Stomach (tissue), 9 donors: ENCODE data around the gene AP5S1. TPM values are rescaled to one million over a fixed set of nuclear protein-coding genes. Genes with fewer than 3 reads are reported as not detected.

ENCODE experiments used
- DNase-seq, 2 donors: peaks; one replicate each; pipeline versions ENCODE4 v3.0.0 to v3.0.0-alpha.2; 2013 to 2019
- H3K27ac ChIP-seq, 5 donors: fragments of 200-600 bp in 4 of 5; sonication (generic) in 4 of 5; one replicate each; pipeline ENCODE4 v1.5.1; 2013 to 2019; ENCODE audit warnings: mild to moderate bottlenecking in 1 of 5, moderate library complexity in 1 of 5
- H3K27me3 ChIP-seq, 3 donors: fragments of 200-600 bp; sonication (generic); one replicate each; pipeline ENCODE4 v1.5.1; 2017 to 2019; ENCODE audit warnings: mixed run types in 1 of 3
- H3K36me3 ChIP-seq, 4 donors: fragments of 200-600 bp; sonication (generic); 1 replicate in 3 of 4; 2 replicates in 1 of 4; pipeline ENCODE4 v1.5.1; 2016 to 2019
- H3K4me1 ChIP-seq, 4 donors: fragments of 200-600 bp; sonication (generic); one replicate each; pipeline ENCODE4 v1.5.1; 2016 to 2019
- H3K4me3 ChIP-seq, 4 donors: fragments of 200-600 bp; sonication (generic) in 3 of 4; one replicate each; pipeline ENCODE4 v1.5.1; 2016 to 2019; ENCODE audit warnings: mild to moderate bottlenecking in 1 of 4
- H3K9me3 ChIP-seq, 4 donors: fragments of 200-600 bp; sonication (generic); one replicate each; pipeline ENCODE4 v1.5.1; 2016 to 2019
- CTCF ChIP-seq, 7 experiments: fragments of 450-650 bp in 4 of 7; fragments of 200-600 bp in 3 of 7; sonication (generic) in 3 of 7; IDR thresholded peaks; one replicate each; pipeline ENCODE4 v1.5.1; 2016 to 2019; ENCODE audit warnings: antibody characterized with exemption in 7 of 7, control low read depth in 2 of 7, mild to moderate bottlenecking in 1 of 7
- EP300 ChIP-seq: sonication (generic); formaldehyde crosslinking; IDR thresholded peaks from one replicate; pipeline ENCODE4 v1.6.1; 2017; ENCODE audit warnings: antibody characterized with exemption
- POLR2A ChIP-seq, 4 donors: fragments of 450-650 bp; IDR thresholded peaks; one replicate each; pipeline ENCODE4 v1.6.1; 2016; ENCODE audit warnings: antibody characterized with exemption in 4 of 4, control low read depth in 2 of 4, mild to moderate bottlenecking in 1 of 4, moderate library complexity in 1 of 4
- POLR2AphosphoS5 ChIP-seq, 3 donors: sonication (generic); formaldehyde crosslinking; IDR thresholded peaks; one replicate each; pipeline ENCODE4 v1.6.1; 2016; ENCODE audit warnings: antibody characterized with exemption in 3 of 3
- WGBS, 5 donors: extraction: QIAGEN DNeasy Blood & Tissue Kit in 3 of 5; methylation state at CpG; one replicate each; pipeline versions ENCODE4 v1.1.5 to v1.1.7; 2013 to 2018; 5-methylcytosine and 5-hydroxymethylcytosine counted together
- intact Hi-C: fragments of 100-400 bp; cut with DNase I; formaldehyde crosslinking; loops from one replicate; pipeline ENCODE4 v1.15.1; 2023; ENCODE audit warnings: low total_unique reads
- polyA plus RNA-seq, 3 donors: library from polyadenylated mRNA; stranded (reverse); fragments of 200-250 nt; gene quantifications; one replicate each; pipeline ENCODE4 v1.2.3, GENCODE V29; 2013
- total RNA-seq, 5 donors: library from RNA; depleted of rRNA; stranded (reverse); fragments of >200 nt; gene quantifications; one replicate each; pipeline versions ENCODE4 v1.1.0 to v1.2.3, GENCODE V29; 2014 to 2016
- donor health status: healthy with polysubstance abuse.
- donor health status: Bipolar disorder and iron deficiency.
- donor health status: healthy.

The AP5S1 gene
- total and polyA plus RNA-seq, 8 donors = 1.8 to 14.8 (median 6.7) TPM

- TF ChIP-seq POLR2A (IDR thresholded peaks at IDR 0.05) (no peak), CTCF (IDR thresholded peaks at IDR 0.05) (no peak), EP300 (no peak), POLR2AphosphoS5 (IDR thresholded peaks at IDR 0.05) (no peak)
- peaks cover 0 to 17% (median 4%) of the 10 kb centered on the region in 3 donors for H3K27me3 ChIP-seq
- intact Hi-C loops = loop anchor here (5.0 kb wide), 1 partner anchor 70 kb away; no protein-coding TSS in a partner anchor
- DNase-seq = peak in 1 of 2 donors; percentile 26
- H3K4me3 ChIP-seq = no peak overlapping the region
- H3K9me3 ChIP-seq = no peaks in the 10 kb centered on the region
- peak overlapping the region in 1 of 5 donors; percentile 25 for H3K27ac ChIP-seq
- H3K4me1 ChIP-seq = peaks cover 52 to 75% (median 64%) of the 10 kb centered on the region in 4 donors
- WGBS, 5 donors = 71 to 88% (median 78%) methylated on average over 6 of the region's 6 CpGs
- peaks cover 0 to 25% (median 8%) of the 10 kb centered on the region in 4 donors for H3K36me3 ChIP-seq
Measured at GRCh38 chr20:3782597-3782996, 37.8 kb upstream of the AP5S1 start.

DNA sequence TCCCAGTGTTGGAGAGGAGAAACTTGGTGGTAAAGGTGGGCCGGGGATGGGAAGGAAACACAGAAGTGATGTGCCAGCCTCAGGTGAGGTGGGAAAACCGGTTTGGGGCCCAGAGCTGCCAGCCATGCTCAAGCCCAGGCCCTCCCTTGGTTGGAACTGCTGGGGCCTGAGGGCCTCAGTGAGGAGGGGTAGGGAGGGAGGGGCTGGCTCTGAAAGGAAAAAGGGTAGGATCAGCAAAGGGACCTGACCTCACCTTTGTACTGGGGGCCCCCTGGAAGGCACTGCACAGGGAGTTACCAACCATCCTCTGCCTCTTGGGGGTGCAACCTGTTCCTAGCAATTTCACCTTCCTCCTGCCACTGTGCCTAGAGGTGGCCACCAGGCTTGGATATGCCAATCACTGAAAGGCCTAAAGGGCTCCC is 37.3 kb upstream of the AP5S1 start:
- intact Hi-C loops = loop anchor here (5.0 kb wide), 1 partner anchor 69 kb away; no protein-coding TSS in a partner anchor
- Histone ChIP-seq H3K27me3 (peaks cover 0 to 15% (median 4%) of the 10 kb centered on the region in 3 donors), H3K4me3 (no peak overlapping the region), H3K4me1 (peaks cover 47 to 75% (median 60%) of the 10 kb centered on the region in 4 donors), H3K27ac (peak overlapping the region in 3 of 5 donors; percentile 25 to 88 (median 25)), H3K9me3 (no peaks in the 10 kb centered on the region), H3K36me3 (peaks cover 0 to 25% (median 8%) of the 10 kb centered on the region in 4 donors)
- DNase-seq = peak; percentile 46 to 84
- TF ChIP-seq POLR2A (IDR thresholded peaks at IDR 0.05) (no peak), EP300 (no peak), POLR2AphosphoS5 (IDR thresholded peaks at IDR 0.05) (no peak), CTCF (IDR thresholded peaks at IDR 0.05) (no peak)
- WGBS, 5 donors = 23 to 48% (median 41%) methylated on average over 2 of the region's 2 CpGs

DNA sequence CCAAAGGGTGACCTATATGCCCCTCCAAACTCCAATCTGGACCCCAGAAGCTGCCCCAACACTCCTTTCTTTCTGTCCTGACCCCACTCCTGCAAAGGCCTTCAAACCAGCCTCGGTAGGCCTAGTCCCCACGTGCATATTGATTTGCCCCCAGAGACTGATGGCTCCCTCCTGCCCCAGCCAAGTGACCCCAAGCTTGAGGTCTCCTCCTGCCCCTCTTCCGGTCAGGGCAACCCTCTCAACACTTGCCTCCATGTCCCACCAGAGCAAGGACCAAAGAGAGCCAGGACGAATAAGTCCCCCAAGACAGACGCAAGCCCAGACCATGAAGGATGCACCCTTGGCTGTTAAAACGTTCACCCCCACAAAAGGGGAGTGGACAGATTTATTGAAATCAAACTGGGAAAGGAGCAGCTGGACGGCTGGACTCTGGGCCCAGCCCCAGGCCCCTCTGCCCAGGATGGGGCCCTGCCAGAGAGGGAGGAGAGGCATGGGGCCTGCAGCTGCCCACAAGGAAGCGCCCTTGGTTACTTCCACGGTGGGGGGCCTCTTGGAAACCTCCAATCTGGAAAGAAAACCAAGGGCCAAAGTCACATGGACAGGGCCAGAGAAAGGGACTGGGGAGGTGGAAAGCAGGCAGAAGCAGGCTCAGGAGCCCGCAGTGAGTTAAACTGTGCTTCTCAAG is 36.7 kb upstream of the AP5S1 start:
- TF ChIP-seq POLR2A (IDR thresholded peaks at IDR 0.05) (no peak), CTCF (IDR thresholded peaks at IDR 0.05) (no peak), POLR2AphosphoS5 (IDR thresholded peaks at IDR 0.05) (no peak), EP300 (no peak)
- H3K27ac ChIP-seq = peak overlapping the region in 4 of 5 donors; percentile 13 to 90 (median 56)
- H3K4me3 ChIP-seq = peak overlapping the region in 2 of 4 donors; percentile 70 to 77
- WGBS, 5 donors = 55 to 71% (median 64%) methylated on average over 10 of the region's 10 CpGs
- H3K9me3 ChIP-seq = no peaks in the 10 kb centered on the region
- peaks cover 42 to 75% (median 57%) of the 10 kb centered on the region in 4 donors for H3K4me1 ChIP-seq
- intact Hi-C loops = loop anchor here (5.0 kb wide), 1 partner anchor 69 kb away; no protein-coding TSS in a partner anchor
- DNase-seq = peak in 1 of 2 donors; percentile 16
- H3K27me3 ChIP-seq = peaks cover 0 to 9% (median 0%) of the 10 kb centered on the region in 3 donors
- peaks cover 0 to 25% (median 8%) of the 10 kb centered on the region in 4 donors for H3K36me3 ChIP-seq

DNA sequence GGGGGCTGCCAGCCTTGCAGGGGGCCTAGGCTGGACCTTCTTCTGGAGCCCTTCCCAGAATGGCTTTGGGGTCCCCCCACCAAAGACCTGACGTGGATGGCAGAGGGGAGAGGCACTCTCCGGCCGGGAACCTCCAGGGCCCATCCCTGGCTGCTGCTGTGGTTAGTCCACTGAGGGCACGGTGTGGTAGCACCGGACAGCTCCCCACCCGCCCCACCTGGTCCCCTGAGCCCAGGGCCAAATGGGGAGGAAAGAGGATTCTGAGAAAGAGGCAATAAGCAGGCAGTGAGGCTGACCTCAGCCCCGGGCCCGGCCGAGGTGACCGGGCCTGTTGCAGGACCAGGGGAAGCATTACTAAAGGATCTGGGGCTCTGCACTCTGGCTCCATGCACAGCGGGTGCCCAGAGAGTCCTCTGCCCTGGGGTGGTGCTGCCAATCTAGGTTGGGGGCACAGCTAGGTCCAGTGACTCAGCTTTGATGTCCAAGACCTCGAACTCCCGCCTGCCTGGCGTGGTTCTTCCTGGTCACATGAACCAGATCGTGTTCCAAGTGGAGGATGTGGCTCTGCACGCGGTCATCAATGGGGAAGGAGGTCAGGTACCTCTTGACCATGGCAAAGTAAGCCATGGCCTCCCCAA is 36.0 kb upstream of the AP5S1 start:
- Histone ChIP-seq H3K27ac (peak overlapping the region in 4 of 5 donors; percentile 5 to 90 (median 50)), H3K36me3 (peaks cover 0 to 25% (median 8%) of the 10 kb centered on the region in 4 donors), H3K9me3 (no peaks in the 10 kb centered on the region), H3K4me1 (peaks cover 41 to 76% (median 59%) of the 10 kb centered on the region in 4 donors), H3K4me3 (peak overlapping the region in 3 of 4 donors; percentile 61 to 77 (median 70)), H3K27me3 (peaks cover 0 to 2% (median 0%) of the 10 kb centered on the region in 3 donors)
- intact Hi-C loops = loop anchor here (5.0 kb wide), 1 partner anchor 68 kb away; no protein-coding TSS in a partner anchor
- WGBS, 5 donors = 61 to 77% (median 72%) methylated on average over 17 of the region's 17 CpGs
- DNase-seq = peak in 1 of 2 donors; percentile 12
- no peak for TF ChIP-seq CTCF (IDR thresholded peaks at IDR 0.05)
- no peak for TF ChIP-seq POLR2A (IDR thresholded peaks at IDR 0.05)
- TF ChIP-seq POLR2AphosphoS5 (IDR thresholded peaks at IDR 0.05) = no peak
- TF ChIP-seq EP300 = no peak
